Tibial nerve (tissue), 3 donors: Measurements from ENCODE around the gene WWC2.

Source experiments
- CTCF ChIP-seq, 5 experiments: fragments of 200-600 bp in 3 of 5; fragments of 450-650 bp in 2 of 5; sonication (generic) in 3 of 5; IDR thresholded peaks; one replicate each; pipeline ENCODE4 v1.5.1; 2016 to 2019; ENCODE audit warnings: antibody characterized with exemption in 5 of 5, mild to moderate bottlenecking in 3 of 5, moderate library complexity in 2 of 5
- POLR2A ChIP-seq, 2 donors: fragments of 450-650 bp; IDR thresholded peaks; one replicate each; pipeline ENCODE4 v1.6.1; 2017; ENCODE audit warnings: antibody characterized with exemption in 2 of 2, mild to moderate bottlenecking in 2 of 2, moderate library complexity in 2 of 2

- no peak for TF ChIP-seq POLR2A (IDR thresholded peaks at IDR 0.05)
- no peak for TF ChIP-seq CTCF (IDR thresholded peaks at IDR 0.05)
Observed at GRCh38 chr4:183185559-183185958, 86.5 kb downstream of the WWC2 start.
